HG03108 (cell line): Measurements from ENCODE around the gene TRAPPC6A.

Experiments
- ATAC-seq: cut with Tn5 transposase; IDR thresholded peaks from one replicate; pipeline ENCODE4 v1.9.1; 2021; ENCODE audit warnings: moderate library complexity; ENCODE audit not compliant: unreplicated experiment

TRAPPC6A gene, protein sequence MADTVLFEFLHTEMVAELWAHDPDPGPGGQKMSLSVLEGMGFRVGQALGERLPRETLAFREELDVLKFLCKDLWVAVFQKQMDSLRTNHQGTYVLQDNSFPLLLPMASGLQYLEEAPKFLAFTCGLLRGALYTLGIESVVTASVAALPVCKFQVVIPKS

DNA sequence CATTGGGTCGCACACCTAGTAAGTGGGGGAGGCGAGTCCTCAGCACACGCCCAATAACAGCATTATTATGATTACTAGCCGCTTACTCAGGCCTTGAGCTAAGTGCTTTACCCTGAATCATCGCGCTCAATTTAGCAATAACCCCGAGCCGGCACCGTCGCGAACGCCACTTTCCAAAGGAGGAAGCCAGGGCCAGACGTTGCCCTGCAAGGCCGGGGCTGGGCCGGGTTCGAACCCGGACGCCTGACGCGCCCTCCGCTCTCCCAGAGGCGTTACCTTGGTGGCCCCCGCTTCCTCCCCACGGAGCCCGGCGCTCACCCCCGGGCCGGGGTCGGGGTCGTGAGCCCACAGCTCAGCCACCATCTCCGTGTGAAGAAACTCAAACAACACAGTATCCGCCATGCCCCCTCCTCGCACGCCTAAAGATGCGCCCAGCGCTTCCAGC is at the start of gene TRAPPC6A:
Gene TRAPPC6A, minus strand, starts transcription at position 421 of the 445 bp plus-strand sequence. Its CDS starts 19 bp downstream, at position 402.
- peak; percentile 1 for ATAC-seq

DNA sequence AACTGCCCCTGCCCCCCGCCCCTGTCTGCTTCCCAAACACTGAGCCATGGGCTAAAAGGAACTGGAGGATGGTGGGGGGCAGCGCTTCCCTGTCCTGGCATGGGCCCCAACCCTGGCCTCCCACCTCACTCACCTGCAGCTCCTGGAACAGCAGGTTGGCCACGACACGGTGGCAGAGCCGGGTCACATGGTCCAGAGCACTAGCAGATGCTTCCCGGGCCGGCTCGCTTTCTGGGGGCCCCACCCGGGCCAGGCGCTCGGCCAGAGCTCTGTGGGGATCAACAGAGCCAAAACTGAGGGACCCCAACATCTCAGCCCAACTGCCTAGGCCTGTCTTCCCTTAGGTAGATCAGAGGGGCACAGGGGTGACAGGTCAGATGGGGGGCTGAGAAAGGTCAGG is 46.6 kb upstream of the TRAPPC6A start:
- no peak for ATAC-seq

DNA sequence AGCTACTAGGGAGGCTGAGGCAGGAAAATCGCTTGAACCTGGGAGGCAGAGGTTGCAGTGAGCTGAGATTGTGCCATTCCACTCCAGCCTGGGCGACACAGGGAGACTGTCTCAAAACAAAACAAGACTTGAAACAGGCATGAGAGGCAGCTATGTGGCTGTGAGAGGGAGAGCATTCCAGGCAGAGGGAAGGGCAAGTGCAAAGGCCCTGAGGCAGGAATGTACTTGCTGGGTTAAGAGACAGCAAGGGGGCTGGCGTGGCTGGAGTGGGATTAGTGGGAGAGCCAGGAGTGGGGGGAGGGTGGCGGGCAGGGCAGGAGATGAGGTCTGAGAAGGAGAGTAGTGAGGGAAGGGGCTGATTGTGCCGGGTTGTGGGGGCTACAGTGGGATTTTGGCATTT is 45.8 kb upstream of the TRAPPC6A start:
- no peak for ATAC-seq

DNA sequence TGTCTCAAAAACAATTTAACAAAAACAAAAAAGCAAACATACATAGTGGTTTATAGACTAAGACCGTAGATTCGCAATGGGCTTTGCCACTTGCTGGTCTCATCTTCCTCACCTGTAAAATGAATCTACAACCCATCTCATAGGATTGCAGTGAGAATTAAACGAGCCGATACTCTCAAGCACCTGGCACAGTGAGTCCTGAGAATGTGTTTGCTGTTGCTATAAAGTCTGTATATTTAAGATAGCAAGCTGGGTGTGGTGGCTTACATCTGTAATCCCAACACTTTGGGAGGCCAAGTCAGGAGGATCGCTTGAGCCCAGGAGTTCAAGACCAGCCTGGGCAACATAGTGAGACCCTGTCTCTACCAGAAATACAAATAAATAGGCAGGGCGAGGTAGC is 44.7 kb upstream of the TRAPPC6A start:
- ATAC-seq: no peak

DNA sequence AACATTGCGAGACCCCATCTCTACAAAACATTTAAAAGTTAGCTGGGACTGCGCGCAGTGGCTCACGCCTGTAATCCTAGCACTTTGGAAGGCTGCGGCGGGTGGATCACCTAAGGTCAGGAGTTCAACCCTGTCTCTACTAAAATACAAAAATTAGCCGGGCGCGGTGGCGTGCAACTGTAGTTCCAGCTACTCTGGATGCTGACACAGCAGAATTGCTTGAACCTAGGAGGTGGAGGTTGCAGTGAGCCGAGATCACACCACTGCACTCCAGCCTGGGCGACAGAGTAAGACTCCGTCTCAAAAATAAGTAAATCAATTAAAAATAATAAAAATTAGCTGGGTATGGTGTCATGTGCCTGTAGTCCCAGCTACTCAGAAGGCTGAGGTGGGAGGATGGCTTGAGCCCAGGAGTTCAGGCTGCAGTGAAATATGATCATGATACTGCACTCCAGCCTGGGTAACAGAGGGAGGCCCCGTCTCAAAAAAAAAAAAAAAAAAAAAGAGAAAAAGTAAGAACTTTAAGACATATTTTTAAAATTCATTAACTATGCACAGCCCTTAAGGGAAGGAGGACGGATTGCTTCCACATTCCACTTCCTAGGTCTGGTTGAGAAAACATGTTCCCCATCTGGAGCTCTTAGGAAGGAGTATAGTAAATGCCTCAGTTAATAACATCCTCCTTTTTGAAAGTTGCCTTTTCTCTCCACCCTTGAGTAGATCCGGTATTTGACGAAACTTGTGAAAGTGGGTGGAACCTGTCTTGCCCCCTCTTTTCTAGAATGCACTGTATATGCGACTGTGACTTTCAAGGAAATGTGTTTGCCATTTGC is 41.1 kb upstream of the TRAPPC6A start:
- ATAC-seq: no peak

DNA sequence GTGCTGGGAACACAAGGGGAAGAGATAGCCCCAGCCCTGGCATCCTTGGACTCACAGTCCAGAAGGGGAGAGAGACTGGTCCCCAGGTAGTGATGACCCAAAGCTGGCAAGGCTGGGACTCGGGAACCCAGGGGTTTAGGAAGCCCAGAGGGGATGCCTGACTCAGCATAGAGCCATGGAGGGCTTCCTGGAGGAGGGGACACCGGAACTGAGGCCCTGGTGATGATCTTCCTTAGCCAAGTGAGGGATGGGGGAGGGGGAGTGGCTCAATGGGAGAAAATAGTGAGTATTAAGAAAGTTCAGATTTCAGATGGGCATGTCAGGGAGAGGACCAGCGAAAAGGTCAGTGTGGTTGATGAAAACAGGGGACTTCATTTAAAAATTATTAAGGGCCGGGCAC is 40.4 kb upstream of the TRAPPC6A start:
- ATAC-seq: no peak

DNA sequence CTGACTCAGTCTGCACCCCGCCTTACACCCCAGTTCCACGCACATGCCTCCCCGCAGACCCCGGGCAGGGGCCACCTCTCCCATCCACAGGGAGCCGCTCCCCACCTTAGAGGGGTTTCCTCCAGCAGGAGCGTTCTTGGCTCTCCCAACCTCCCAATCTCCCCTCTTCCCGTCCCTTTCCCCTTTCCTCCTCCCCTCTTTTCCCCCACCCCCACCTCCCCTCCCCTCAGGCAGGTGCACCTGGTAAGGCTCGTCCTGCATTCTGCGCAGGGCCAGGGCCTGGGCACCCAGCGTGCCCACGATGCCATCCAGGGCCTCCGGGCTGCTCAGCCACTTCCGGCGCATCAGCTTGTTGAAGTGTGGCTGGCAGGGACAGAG is 39.9 kb upstream of the TRAPPC6A start:
- no peak for ATAC-seq

DNA sequence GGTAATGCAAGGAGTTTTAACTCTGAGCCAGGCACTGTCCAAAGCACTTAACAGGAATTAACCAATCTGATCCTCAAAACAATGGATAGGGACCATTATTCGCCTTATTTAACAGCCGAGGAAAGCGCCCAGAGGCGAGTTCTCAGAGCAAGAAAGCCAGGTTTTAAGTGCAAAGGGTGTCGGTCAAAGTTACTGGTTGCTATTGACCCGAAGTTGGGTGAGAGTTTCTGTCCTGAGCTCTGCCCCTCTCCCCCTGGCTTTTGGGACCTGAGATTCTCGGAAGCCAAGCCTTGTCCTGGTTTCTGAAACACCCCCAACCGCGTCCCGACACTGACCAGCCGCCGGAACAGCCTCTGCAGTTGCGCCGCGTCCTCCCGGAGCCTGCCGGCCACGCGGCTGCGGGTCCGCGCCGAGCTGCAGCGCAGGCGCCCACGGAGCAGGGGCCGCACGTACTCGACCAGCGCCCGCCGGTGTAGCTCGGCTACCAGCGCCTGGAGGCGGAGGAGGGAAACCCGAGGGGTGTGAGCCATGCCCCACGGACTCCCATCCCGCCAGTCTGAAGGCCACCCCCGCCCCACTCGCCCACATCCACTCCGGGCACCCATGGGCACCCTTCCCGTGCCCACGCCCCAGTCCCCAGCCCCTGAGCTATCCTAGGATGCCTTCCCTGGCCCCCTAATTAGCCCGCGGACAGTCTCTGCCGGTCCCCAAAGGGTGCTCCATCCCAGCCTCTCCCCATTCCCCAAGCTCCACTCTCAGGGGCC is 39.3 kb upstream of the TRAPPC6A start:
- no peak for ATAC-seq

DNA sequence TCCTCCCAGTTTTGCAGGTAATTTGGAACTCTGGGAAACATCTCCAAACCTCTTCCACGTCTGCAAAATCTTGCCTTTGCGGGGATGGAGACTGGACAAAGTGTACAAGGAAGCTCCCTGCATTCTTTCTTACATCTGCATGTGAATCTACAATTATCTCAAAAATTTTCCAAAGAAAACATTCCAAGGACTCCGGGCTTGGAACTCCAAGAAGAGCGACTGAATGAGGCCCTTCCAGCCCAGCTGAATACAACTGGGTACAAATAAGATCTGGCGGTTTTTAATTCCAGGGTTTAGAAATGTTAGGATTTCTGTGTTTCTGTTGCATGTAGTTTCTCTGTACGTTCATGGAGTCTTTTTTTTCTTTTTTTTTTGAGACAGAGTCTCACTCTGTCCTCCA is 38.6 kb upstream of the TRAPPC6A start:
- ATAC-seq: no peak

DNA sequence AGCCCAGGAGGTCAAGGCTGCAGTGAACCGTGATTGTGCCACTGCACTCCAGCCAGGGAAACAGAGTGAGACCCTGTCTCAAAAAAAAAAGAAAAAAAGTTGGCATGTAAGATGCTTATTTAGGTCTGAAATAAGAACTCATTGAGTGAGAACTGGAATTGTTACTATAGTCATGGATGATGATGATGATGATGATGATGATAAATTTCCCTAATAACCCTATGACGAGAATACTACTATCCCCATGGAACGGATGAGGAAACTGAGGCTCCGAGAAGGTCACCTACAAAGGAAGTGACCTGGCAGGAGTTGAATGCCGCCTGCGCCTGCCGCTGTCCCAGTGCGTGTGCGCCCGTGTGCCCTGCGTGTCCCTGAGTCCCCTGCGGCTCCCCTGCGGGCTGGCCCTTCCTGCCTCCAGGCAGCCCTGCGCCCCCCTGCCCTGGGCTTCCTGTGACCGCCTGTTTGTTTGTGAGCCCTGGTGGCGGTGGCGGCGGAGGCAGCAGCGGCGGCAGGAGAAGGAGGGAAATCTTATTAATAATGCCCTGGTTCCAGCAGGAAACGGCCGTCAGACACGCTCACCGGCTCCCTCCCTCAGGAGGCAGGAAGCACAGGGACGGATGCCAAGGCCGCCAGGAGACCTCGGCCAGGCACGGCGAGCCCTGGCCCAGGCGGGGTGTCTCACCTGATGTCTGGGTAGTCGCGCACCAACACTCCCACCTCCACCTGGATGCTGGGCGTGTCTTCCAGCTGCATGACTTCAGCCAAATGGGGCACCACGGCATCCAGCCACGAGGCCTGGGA is 37.6 kb upstream of the TRAPPC6A start:
- no peak for ATAC-seq

DNA sequence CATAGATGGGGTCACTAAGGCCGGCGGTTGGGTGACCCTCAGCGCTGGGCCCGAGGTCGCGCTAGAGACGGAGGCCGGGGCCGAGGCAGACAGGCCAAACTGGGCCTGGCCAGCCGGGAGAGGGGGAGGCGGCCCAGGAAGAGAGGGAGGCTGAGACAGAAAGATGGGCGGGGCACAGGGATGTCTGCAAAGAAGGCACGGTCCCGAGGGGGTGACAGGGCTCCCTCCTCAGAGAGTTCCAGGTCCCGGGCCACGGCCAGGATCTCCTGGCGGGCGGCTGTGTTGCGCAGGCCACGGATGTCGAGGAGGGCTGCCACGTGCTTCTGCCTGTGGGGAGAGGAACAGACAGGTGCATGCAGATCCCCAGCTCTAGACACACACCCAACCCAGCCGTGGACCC is 35.0 kb upstream of the TRAPPC6A start:
- no peak for ATAC-seq

DNA sequence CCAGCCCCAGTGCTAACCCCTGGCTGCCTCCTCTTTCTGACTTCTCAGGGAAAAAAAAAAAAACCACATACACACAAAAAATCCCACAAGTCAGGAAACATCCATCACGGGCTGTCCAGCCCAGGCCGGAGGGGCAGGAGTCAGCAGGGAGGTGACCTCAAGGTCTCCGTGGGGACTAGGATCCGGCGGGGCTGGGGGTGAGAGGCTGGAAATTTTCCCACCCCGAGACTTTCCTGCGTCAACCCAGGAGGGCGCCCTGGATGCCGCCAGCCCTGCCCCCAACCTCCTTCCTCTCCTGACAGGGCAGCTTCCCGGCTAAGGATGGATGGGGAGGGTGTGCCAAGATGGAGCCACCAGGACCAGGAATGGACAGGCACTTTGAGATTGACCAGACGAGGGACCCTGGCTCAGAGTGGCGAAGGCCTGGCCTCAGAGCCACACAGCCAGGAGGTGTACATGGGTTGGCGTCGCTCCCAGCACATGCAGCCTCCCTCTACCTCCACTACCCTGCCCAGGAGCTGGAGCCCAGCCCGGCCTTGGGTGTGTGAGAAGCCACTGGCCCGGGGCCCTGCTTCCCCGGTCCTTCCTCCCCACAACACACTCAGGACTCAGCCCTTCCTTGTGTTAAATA is 33.8 kb upstream of the TRAPPC6A start:
- no peak for ATAC-seq

DNA sequence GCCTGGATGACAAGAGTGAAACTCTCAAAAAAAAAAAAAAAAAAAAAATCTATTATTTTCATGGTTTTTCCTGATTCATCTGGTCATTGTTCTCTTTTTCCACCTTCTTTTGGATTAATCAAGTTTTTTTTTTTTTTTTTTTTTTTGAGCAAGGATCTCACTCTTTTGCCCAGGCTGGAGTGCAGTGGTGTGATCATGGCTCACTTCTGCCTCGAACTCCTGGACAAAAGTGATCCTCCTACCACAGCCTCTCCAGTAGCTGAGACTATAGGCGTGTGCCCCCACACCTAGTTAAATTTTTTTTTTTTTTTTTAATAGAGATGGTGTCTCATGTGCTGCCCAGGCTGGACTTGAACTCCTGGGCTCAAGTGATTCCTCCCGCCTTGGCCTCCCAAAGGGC is 28.3 kb upstream of the TRAPPC6A start:
- no peak for ATAC-seq

DNA sequence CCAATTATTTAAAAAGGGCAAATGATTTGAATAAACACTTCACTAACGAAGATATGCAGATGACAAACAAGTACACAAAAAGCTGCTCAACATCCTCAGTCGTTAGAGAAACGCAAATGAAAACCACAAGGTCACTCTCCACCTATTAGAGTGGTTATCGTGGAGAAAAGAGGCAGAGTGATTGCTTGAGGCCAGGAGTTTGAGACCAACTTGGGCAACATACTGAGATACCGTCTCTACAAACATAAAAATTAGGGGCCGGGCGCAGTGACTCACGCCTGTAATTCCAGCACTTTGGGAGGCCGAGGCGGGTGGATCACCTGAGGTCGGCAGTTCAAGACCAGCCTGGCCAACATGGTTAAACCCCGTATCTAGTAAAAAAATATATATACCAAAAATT is 27.8 kb upstream of the TRAPPC6A start:
- no peak for ATAC-seq

DNA sequence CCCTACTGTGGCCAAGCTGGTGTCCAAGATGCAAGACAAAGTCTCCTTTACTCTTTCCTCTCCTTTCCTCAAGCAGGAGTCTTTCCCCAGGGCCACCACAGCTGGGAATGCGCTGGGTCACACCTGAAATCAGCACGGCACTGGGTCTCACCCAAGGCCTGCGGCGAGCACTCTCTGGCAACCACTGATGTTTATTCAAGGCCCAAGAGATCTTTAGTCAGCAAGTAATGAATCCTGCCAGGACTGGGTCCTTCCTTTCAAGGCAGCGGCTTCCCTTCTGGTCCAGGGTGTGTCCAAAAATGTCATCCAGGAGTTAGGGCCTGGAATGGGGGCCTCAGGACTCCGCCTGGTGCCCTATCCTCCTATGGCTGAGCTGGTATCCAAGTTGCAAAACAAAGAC is 24.6 kb upstream of the TRAPPC6A start:
- no peak for ATAC-seq

DNA sequence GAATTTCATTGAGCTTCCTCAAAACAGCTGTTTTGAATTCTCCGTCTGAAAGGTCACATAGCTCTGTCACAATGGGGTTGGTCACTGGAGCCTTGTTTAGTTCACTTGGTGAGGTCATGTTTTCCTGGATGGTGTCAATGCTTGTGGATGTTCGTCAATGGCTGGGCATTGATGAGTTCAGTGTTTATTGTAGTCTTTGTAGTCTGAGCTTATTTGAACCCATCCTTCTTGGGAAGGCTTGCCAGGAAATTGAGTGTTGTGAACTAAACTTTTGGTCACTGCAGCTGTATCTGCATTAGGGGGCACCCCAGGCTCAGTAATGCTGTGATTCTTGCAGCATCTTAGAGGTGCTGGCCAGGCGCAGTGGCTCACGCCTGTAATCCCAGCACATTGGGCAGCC is 22.5 kb upstream of the TRAPPC6A start:
- no peak for ATAC-seq

DNA sequence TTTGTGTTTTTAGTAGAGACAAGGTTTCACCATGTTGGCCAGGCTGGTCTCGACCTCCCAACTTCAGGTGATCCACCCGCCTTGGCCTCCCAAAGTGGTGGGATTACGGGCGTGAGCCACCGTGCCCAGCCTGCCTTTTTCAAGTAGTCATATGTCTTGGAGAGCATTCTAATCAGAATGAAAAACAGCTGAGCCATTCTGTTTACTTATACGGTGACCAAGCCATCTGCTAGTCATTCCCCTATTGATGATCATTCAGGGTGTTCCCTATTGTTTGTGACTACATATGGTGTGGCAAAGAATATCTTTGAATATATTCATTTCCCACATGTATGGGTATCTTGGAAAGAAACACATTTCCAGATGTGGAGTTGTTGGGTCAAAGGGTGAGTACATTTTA is 17.7 kb upstream of the TRAPPC6A start:
- ATAC-seq: no peak

DNA sequence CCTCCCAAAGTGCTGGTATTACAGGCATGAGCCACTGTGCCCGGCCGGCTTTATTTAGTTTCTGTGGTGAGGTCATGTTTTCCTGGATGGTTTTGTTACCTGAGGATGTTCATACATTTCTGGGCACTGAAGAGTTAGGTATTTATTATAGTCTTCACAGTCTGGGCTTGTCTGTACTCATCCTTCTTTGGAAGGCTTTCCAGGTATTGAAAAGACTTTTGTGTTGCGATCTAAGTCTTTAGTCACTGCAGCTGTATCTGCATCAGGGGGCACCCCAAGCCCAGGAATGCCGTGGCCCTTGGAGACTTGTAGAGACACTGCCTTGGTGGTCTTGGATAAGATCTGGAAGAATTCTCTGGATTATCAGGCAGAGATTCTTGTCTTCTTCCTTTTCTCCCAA is 13.3 kb upstream of the TRAPPC6A start:
- no peak for ATAC-seq

DNA sequence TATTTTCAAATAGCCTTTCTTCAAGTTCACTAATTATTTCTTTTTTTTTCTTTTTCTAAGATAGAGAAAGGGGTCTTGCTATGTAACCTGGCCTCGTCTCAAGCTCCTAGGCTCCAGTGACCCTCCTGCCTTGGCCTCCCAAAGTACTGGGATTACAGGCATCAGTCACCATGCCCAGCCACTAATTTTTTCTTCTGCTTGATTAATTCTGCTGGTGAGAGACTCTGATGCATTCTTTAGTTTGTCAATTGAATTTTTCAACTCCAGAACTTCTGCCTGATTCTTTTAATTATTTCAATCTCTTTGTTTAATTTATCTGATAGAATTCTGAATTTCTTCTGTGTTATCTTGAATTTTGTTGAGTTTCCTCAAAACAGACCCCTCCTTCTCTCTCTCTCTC is 11.9 kb upstream of the TRAPPC6A start:
- no peak for ATAC-seq

DNA sequence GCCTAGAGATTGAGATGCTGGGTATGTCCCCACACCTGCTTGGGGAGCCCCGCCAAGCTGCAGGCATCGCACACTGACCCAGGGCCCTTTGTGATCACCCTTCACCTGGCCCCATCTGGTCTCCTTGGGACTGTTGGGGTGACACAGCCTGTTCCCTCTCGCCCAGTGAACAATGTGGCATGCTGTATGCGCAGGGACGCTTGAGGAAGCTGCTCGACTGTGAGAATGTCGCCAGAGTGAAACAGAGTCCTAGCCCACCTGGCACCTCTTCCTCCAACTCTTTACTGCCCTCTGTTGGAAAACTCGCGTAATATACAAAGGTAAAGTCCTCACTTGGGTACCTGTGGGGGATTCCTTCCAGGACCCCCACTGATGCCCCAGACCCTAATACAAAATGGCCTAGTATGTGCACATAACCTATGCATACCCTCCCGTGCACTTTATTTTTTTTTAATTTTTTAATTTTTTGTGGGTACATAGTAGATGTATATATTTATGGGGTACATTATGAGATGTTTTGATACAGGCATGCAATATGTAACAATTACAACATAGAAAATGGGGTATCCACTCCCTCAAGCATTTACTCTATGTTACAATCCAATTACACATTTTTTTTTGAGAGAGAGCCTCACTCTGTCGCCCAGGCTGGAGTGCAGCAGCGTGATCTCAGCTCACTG is 9.5 kb upstream of the TRAPPC6A start:
- no peak for ATAC-seq
